GM21515 (cell line): Measurements from ENCODE around the gene CA9.

Experiments
- ATAC-seq: cut with Tn5 transposase; IDR thresholded peaks from one replicate; pipeline ENCODE4 v1.9.1; 2021; ENCODE audit not compliant: unreplicated experiment

Gene CA9

DNA sequence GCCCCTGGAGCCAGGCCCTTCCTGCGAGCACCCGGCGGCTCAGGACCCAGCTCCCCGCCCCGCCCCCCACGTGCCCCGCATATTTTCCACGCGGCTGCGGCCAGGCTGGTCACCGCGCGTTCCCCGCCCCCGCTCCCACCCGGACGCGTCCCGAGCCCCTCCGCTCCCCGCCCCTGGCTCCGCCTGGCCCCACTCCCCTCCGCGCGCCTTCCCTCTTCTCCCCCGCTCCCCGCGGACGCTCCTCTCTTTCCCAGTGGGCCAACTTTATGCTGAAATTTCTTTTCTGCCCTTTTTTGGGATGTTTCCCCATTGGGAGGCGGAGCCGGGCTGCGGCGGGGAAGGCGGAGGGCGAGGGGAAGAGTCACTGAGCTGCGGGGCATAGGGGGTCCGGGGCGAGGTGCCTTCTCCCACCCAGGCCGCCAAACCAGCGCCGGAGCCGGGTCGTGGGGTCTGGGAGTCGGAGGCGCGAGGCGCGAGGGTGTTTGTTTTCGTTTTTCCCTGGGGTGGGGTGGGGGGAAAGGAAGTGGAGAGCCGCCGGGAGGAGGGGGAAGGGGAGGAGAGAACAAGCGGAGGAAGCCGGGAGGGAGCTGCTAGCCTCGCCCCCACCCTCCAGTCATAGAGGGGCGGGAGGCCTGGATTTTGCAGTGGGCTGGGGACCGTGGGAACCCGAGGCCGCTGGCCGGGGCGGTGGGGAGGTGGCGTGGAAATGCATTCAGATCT is 17.0 kb downstream of the CA9 start:
- ATAC-seq: no peak

DNA sequence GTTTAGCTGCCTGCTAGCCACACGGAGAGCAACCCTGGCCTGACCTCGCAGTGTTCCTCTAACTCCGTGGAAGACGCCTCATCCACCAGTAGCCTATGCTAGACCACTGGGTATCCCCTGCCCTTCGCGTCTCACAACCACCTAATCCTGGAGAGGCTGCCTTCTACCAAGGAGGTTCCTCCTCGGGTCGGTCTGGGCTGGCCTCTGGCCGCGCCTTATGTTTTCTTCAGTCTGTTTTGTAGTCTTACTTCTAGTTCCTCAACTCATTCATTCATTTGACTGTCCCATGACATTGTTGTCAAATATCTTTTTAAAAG is 17.6 kb downstream of the CA9 start:
- no peak for ATAC-seq

DNA sequence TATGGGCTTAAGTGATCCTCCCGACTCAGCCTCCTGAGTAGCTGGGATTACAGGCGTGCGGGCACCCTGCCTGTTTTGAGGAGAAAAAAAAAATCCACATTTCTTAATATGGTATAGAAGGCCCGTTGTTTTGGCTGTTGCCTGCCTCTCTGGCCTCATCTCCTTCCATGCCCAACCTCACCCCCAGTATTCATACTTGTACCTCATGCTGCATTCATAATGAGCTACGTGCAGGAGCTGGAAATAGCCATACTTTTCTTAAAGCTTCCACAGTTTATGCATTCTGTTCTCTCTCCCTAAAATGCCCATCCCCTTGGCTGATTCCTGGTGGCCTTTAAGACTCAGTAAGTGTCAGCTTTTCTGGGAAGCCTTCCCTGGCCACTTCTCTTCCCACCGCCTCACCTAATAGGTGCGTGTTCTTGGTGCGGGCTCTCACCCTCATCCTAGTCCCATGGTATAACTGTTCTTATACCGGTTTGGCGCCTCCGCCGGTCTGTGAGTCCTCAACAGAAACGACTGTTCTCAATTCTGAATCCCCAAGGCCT is 18.1 kb downstream of the CA9 start:
- ATAC-seq: no peak

DNA sequence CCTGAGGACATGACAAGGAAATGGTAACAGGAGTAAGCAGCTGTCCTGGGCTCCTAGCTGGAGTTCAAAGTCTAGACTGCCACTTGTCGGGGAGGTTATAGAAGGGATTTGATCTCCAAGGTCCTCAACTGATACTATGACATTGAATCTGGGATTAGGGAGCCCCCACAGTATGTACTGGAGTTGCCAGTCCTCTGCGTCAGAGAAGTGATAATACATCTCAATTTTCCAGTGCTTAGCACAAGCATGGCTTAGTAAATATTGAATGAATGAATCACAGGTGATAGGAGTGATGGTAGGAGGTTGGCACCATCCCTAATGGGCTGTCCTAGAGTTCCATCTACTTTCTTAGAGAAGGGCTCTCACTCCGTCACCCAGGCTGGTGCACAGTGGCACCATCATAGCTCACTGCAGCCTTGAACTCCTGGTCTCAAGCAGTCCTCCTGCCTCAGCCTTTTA is 22.2 kb downstream of the CA9 start:
- ATAC-seq: no peak

DNA sequence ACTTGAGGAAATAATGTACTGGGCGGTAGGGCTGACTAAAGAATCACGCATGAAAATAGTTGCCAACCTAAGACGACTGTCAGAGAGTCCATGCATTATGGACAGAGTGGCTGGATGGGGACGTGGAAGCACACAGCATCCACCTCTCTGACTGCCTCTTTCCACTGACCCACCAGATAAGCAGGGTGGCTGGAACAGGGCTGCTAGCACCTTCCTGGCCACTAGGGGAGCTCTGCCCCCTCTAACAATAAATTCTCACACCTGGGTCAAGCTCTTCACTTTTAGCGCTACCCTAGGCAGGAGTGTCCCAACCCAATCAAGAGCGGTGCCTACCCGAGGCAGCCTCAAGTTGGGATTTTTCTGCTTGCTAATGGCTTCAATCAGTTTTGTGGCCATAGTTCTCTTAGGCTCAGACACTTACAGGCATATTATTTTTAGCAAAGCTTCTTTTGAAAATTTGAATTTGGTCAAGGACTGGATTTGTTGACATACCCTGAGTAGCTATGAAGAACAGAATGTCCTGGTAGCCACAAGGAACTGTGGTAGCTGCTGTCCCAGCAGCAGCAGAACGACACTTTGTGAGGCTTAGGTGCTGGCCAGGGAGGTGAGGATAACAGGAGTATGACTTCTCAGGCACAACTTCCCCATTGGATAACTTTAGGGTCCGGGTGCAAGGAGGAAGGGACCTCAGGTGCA is 22.9 kb downstream of the CA9 start:
- ATAC-seq: peak; percentile 76

DNA sequence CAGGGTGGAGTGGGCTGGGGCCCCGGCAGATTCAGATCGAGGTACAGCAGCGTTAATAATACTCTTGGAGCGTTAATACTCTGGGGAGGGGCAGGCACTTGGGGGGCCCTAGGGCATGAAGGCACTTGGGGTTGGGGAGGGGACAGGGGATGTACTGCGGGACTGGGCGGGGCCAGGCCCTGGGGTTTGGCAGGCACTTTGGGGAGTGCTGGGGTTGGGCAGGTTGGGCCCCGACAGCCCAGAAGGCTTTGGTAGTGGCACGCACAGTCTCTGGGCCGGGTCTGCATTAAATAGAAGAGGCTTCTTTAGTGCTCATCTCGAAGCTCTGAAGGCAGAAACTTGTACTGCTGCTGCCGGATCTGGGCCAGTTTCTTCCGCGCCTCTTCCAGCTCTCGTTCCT is 23.8 kb downstream of the CA9 start:
- no peak for ATAC-seq

DNA sequence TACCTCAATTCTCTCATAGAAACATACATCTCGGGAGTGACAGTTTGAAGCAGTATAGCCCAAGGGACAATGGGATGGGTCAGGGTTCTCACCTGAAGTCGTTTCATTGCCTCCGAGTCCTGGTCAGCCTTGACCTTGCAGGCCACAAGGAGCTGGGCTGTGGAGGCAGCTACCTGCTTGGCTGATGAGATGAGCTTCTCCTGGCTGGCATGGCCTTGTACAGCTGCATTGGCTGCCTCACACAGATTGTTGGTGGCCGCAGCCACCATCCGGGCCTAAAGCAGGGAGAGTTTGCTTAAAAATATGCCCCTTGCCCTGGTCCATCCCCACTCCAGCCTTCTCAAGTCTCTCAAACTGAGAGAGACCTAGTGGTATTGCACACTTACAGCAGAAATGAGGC is 24.5 kb downstream of the CA9 start:
- ATAC-seq: no peak

DNA sequence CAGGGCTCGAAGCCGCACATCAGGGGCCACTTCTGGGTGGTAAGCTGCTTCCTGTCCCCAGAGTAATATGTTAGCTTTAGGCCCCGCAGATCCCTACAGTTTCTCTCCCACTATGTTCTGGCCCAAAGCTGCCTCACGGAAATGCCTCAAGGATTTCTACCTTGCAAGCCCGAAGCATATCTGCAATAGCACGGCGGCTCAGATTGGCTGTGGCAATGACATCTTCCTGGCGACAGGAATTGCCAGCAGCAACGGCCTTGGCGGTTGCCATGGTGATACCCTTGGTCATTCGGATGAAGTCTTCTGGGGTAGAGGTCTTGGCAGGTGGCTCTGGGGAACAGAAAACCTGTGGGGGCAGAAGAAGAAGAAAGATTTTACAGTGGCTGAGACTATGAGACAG is 26.3 kb downstream of the CA9 start:
- ATAC-seq: no peak

DNA sequence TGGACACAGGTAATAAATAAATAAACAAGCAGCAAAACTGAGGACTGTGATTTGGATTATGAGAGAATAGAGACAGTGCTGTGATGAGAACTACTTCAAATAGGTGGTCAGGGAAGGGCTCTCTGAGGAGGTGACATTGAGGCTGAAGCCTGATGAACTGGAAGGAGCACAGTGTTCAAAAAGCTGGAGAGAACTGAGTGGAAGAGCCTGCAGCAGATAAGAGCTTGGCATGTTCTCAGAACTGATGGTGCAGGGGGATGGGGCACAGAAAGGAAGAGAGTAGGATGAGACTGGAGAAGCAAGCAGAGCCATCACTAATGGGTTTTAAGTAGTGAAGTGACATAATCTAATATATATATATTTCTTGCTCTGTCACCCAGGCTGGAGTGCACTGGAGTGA is 27.2 kb downstream of the CA9 start:
- no peak for ATAC-seq

DNA sequence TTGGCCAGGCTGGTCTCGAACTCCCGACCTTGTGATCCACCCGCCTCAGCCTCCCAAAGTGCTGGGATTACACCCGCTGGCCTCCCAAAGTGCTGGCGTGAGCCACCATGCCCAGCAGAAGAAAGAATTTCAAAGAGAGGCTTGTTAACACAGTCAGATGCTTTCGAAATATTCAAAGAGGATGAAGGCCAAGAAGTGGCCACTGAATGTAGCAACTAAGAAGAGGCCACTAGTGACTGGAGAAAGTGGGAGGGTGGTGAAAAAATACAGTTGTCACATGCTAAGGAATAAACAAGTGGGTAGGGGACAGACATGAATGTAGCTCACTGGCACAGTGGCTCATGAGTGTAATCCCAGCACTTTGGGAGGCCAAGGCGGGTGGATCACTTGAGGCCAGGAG is 29.0 kb downstream of the CA9 start:
- ATAC-seq: no peak

DNA sequence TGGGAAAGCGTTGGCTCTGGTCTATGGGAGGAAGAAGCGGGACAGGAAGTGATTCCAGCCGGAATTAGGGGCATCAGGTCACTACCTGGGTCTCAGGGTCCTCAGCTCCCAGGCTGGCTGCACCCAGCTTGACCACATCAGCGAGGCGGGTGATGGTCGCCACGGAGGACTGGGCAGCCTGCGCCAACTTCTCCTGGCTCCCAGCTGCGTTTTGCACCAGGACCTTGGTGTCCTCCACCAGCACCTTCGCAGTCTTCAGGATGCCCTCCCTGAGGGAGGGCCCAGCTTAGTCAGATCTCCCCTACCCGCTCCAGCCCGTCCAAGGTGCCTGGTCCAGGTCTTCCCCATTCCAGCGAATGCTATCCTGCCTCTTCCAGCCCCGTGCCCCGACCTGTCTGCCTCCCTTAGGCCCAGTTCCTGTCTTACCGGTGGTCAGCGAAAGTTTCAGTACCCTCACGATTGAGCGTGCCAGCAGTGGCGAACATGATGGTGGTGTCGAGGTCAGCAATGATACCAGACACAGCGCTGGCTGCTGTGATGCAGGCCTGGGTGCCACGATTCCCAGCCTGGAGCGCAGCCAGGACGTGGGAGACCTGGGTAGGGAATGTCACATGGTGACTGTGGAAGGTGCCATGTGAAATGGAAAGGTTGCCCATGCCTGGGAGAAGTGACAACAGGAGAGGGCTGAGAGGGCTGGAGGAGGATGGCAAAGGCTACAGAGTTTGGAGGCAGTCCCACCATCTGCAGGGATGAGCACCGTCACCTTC is 30.4 kb downstream of the CA9 start:
- ATAC-seq: no peak

DNA sequence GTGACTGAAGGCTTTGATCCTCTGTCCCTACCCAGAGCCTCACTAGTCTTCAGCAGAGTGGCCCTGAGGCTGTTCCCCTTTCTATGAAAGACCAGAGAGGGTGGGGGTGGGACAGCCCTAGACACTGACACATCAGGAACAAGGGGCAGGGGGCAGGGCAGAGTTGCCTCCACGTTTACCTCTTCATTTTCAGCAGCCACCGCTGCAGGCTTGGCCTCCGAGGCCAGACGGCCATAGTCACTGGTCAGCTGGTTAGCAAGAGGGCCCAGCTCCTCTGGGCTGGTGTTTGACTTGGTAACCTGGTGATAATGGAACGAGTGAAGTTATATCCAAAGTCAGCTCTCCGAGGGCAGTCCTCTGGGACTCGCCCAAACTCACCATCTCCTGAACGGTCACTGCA is 31.6 kb downstream of the CA9 start:
- ATAC-seq: no peak

DNA sequence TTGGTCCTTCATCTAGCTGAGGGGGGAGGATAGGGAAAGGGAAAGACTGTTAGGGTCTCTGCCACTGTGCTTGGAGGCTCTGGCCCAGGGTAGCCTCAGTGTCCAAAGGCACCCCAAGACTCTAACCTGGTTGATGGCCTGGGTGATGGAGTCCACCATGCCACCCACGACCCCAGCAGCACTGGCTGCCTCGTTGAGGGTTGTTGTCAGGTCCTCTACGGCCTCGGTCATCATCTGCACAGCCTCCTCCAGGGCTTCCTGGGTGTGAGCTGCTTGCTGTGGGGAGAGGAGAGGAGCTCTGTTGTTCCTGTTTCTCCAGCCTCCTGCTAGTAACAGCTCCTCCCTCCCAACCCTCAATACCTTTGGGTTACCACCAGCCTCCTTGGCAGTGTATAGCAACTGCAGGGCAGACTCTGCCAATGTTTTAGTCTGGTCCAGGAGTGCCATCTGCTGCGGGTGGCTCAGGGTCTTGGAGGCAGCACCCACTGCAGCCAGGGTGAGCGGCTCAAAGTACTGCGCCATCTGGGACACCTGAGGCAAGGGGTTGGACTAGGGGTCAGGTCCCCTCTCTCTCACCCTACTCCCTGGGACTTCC is 32.2 kb downstream of the CA9 start:
- ATAC-seq: no peak

DNA sequence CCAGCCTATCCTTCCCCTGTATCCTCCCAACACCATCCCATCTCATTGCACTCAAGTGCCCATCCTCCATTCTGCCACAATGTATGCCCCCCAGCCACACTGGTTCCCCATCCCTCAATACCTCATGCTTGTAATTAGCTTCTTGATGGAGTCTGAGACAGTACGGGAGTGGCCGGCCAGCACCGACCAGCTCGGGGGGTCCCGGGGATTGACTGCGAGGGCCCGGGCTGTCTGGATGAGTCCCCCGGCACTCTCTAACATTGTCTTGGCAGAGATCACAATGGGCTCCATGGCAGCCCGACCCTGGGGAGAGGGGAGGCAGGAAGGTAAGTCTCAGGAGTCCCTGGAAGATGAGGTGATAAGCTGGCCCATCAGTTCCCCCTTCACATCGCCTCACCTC is 33.2 kb downstream of the CA9 start:
- no peak for ATAC-seq

DNA sequence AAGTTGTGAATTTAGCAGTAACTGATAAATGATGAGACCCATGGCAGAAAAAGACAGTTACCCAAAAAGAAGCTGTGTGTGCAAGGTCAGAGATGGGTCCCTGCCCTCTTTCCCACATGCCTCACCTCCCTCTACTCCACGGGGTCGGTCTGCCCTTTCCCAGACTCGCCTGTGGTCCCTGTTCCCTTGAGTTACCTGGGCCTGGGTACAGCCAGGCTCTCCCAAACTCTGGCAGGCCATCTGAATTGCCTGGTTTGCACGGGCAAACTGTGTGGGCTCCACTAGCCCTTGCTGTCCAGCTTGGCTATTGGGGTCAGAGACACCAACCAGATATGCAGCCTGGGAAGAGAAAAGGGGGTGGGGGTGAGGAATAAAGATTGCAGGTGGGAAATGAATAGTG is 34.4 kb downstream of the CA9 start:
- no peak for ATAC-seq

DNA sequence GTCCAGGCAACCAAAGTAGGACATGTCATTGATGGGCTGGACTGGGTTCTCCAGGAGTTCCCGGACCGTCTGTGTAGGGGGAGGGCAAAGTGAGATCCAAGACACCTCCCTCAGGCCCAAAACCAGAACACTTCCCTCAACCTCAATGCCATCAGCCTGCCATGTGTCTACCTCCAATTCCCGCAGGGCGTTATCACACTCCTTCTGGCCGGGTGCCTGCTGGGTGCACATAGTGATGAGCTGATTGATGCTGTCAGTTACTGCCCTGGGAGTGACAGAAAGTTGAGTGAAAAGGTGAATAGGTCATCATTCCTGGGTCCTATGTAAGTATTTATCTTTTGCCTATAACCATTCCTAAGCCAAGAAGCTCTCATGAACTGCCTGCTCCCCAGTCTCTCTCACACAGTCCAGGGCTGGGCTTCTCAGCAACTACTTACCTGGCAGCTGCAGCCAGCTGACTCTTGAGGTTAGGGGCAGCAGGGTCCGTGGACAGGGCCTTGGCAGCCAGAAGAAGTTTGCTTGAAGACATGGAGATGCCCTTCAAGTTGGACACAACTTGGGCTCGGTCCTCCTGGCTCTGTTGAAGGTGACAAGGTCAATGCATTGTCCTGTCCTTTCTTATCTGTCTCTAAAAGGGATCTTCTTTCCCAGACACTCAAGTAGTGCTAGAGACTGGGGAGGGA is 37.2 kb downstream of the CA9 start:
- ATAC-seq: no peak

DNA sequence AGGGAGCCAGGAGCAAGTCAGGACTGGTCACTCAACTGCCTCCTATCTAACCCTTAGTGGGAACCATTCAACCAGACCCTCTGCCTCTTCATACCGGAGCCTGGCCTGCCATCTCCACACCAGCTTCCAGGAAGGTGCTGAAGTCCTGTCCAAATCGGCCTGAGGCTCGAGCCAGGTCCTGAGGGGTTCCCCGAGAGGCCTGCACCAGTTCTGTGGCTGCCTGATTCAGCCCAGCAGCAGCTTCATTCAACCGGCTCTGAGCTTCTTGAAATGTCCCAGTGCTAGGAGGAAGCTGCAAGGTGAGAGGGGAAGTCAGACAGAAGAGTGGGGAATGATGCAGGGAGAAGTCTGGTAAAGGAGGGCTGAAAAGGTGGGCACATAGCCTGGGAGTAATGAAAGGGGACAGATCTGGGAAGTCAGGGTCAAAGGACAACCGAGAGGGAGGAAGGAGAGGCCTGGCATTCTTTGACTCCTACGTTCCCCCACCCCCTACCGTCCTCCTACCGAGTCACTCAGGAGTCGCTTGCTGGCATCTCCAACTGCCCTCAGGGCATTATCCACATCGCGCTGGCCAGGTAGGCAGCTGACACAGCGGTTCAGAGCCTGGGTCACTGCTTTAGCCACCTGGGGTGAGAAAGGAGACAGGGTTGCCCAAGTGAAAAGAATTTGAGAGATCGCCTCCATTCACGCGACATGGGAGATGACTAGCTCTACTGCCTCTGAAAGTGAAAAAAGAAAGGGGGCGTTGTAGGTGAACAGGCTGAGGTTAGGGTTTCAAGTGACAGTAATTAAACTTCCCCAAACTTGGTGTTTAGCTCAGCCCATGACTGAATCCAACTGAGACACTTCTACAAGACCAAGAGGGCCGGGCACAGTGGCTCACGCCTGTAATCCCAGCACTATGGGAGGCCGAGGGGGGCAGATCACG is 38.0 kb downstream of the CA9 start:
- ATAC-seq: no peak

DNA sequence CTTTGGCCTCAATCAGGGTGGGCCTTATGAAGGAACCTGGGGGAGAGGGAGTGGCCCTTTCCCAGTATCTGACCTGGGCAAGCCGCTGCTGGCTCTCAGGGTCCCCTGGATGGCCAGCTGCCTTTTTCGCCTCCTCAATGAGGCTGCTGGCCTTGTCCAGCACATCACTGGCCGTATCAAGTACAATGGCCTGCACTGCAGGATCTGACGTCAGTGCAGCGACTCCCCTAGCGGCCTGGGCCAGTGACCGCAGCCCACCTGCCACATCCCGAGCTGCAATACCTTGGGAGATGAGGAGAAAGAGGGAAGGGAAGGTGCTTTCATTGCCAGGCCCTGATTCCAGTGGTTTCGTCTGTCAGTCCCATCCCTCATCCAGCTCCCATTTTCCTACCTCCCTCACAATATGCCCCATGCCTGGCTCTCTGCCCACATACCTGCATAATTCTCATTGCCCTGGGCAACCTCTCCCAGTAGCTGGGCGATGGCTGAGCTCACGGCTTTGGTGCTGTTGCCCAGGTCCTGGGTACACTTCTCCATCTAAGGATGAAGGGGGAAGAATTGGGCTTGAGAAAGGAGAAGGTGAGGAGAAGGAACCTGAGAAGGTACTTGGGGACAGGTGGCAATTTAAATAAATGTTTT is 39.2 kb downstream of the CA9 start:
- no peak for ATAC-seq

DNA sequence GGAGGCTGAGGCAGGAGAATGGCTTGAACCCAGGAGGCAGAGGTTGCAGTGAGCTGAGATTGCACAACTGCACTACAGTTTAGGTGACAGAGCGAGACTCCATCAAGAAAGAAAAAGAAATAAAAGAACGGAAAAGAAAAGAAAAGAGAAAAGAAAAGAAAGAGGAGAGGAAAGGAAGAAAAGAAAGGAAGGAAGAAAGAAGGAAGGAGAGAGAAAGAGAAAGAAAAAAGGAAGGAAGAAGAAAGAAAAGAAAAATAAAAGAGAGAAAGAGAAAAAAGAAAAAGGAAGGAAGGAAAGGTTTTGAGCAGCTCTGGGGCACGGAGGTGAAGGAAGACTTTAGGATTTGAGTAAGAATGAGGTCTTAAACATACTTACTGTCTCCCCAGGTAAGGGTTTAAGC is 39.9 kb downstream of the CA9 start:
- no peak for ATAC-seq
